ENCODE results near the gene BMI1.

The BMI1 gene

DNA sequence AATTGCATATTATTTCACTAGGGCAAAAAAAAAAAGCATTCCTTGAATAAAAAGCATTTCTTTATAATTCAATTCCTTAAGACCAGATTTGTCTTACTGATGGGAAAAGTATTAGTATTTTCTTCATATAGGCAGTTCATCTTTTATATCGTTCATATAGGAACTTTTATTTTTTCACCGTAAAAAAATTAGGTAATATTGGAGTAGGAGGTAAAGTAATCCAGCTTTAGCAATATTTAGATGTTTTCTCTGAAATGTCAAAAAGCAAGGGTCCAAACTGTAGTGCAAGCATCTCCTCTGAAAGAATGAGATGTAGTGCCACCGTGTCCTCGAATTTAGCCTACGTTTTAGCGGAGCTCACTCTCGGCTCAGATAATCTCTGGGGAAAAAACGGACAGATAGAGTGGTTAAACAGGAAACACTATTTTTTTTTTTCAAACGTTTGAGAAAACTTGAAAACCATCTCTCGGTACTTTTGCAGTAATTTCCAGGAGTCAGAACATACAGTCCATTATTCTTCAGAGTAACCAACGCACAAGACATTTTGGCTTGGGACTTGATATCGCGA is 18.9 kb downstream of the BMI1 start:
- ChIA-PET CTCF (interaction anchor here (0.6 to 0.7 kb wide), 2 partner anchors 222 to 301 kb away, joined by 5 to 10 read pairs; no protein-coding TSS in a partner anchor), POLR2A (interaction anchor here (0.6 to 2.2 kb wide), 23 partner anchors 8 to 342 kb away, joined by 3 to 16 read pairs (median 5); partner anchors contain the start of genes BMI1 and COMMD3)
- TF ChIP-seq FOXA1 (IDR thresholded peaks at IDR 0.05) = no peak
- no peak for TF ChIP-seq LEF1 (IDR thresholded peaks at IDR 0.05; ENCODE audit: borderline replicate concordance)
- TF ChIP-seq FOXM1 (IDR thresholded peaks at IDR 0.05; ENCODE audit: borderline replicate concordance) = no peak
- peak; percentile 53 for TF ChIP-seq L3MBTL2 (conservative IDR thresholded peaks at IDR 0.05)
- DNase-seq (ENCODE audit: extremely low spot score) = no peak

- POLR2A ChIA-PET = interaction anchor here (0.6 to 2.2 kb wide), 27 partner anchors 9 to 343 kb away, joined by 3 to 16 read pairs (median 4); partner anchors contain the start of genes BMI1 and COMMD3
- CTCF ChIA-PET = interaction anchor here (0.6 kb wide), 1 partner anchor 301 kb away, joined by 5 read pairs; no protein-coding TSS in a partner anchor
- peak; percentile 71 for DNase-seq (ENCODE audit: extremely low spot score)
- TF ChIP-seq ARNT (IDR thresholded peaks at IDR 0.05) (no peak), SP1 (IDR thresholded peaks at IDR 0.05) (no peak), HDGF (IDR thresholded peaks at IDR 0.05; ENCODE audit: borderline replicate concordance) (no peak), SUZ12 (IDR thresholded peaks at IDR 0.05) (no peak), ZNF384 (IDR thresholded peaks at IDR 0.05) (peak; percentile 99), FOXA1 (IDR thresholded peaks at IDR 0.05) (no peak), FOXM1 (IDR thresholded peaks at IDR 0.05; ENCODE audit: borderline replicate concordance) (no peak)
- TF ChIP-seq, protein P1, sequence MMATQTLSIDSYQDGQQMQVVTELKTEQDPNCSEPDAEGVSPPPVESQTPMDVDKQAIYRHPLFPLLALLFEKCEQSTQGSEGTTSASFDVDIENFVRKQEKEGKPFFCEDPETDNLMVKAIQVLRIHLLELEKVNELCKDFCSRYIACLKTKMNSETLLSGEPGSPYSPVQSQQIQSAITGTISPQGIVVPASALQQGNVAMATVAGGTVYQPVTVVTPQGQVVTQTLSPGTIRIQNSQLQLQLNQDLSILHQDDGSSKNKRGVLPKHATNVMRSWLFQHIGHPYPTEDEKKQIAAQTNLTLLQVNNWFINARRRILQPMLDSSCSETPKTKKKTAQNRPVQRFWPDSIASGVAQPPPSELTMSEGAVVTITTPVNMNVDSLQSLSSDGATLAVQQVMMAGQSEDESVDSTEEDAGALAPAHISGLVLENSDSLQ (IDR thresholded peaks at IDR 0.05) = no peak
Measured at GRCh38 chr10:22340329-22341189, 19.7 kb downstream of the BMI1 start.

- ChIA-PET POLR2A (interaction anchor here (0.6 to 2.2 kb wide), 9 partner anchors 9 to 259 kb away, joined by 3 to 12 read pairs (median 4); partner anchors contain the start of genes BMI1 and COMMD3), CTCF (no interaction called here)
- TF ChIP-seq L3MBTL2 (conservative IDR thresholded peaks at IDR 0.05) (peak; percentile 64), SUZ12 (IDR thresholded peaks at IDR 0.05) (no peak)
- no peak for DNase-seq (ENCODE audit: extremely low spot score)
Measured at GRCh38 chr10:22341190-22341925, 20.5 kb downstream of the BMI1 start.

DNA sequence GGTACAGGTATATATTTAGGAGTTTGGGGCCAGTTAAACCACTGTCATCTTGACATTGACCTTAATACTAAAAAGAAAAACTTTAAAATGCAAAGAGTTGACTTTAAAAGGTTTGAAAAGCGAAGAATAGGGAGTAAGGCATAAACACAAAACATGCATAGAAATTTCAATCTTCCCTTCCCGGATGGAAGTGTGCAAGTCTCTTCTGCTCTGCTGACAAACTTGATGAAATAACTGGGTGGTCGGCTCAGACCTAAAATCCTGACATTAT is 21.0 kb downstream of the BMI1 start:
- DNase-seq (ENCODE audit: extremely low spot score) = no peak
- TF ChIP-seq, protein P1 (IDR thresholded peaks at IDR 0.05) = no peak
- no peak for TF ChIP-seq ZNF384 (IDR thresholded peaks at IDR 0.05)
- no peak for TF ChIP-seq NFRKB (IDR thresholded peaks at IDR 0.05)
- POLR2A ChIA-PET = interaction anchor here (1.0 to 2.2 kb wide), 3 partner anchors 25 to 88 kb away, joined by 3 to 12 read pairs (median 4); partner anchors contain the start of gene COMMD3
- CTCF ChIA-PET = no interaction called here

DNA sequence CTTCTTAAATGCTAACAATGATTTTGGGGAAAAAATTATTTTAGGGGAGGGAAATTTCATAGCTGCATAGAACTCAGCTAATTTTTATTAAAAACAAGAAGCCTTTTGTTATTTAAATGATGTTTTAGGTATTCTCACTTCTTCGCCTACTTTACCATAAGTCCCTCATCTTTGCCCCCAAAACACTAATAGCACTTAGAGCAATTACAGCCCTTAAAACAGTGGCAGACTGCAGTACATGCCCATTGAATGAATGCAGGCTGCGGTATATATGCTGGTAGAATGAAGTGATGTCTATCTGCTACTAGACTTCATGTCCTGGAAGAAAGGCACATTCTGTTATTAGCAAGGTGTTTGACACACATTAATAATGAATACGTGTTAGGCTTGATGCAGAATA is 21.5 kb downstream of the BMI1 start:
- ChIA-PET CTCF (interaction anchor here (0.6 to 1.1 kb wide), 2 partner anchors 105 to 171 kb away, joined by 3 to 4 read pairs; no protein-coding TSS in a partner anchor), POLR2A (no interaction called here)
- TF ChIP-seq CTBP1 (IDR thresholded peaks at IDR 0.05; ENCODE audit: borderline replicate concordance) (no peak), SP1 (IDR thresholded peaks at IDR 0.05) (no peak), FOXK2 (IDR thresholded peaks at IDR 0.05) (no peak), FOXM1 (IDR thresholded peaks at IDR 0.05; ENCODE audit: borderline replicate concordance) (no peak), L3MBTL2 (conservative IDR thresholded peaks at IDR 0.05) (no peak), TARDBP (IDR thresholded peaks at IDR 0.05) (no peak), NFRKB (IDR thresholded peaks at IDR 0.05) (no peak), SUZ12 (IDR thresholded peaks at IDR 0.05) (no peak), ELF4 (IDR thresholded peaks at IDR 0.05) (no peak), LEF1 (IDR thresholded peaks at IDR 0.05; ENCODE audit: borderline replicate concordance) (no peak), HDGF (IDR thresholded peaks at IDR 0.05; ENCODE audit: borderline replicate concordance) (no peak), BHLHE40 (IDR thresholded peaks at IDR 0.05; ENCODE audit: borderline replicate concordance) (no peak)
- TF ChIP-seq, protein P1 (IDR thresholded peaks at IDR 0.05) = no peak
- no peak for DNase-seq (ENCODE audit: extremely low spot score)

DNA sequence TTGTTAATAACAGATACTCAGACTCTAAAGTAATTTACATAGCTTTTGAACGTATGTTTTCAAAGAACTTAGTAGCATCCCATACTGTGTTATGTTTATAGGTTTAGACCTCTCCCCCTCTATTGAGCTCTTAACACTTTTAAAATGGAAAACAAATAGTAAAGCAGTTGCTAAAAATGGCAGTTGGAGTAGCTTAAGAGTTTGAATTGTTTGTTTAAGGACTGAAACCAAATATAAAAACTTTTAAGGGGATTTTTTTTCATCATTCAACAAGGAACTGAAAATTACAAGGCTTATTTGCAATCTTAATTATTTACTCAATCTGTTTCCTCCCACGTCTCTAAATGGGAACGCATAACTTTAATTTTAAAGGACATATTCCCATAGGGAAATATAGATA is 22.8 kb downstream of the BMI1 start:
- TF ChIP-seq FOXA1 (IDR thresholded peaks at IDR 0.05) = no peak
- no peak for TF ChIP-seq ARNT (IDR thresholded peaks at IDR 0.05)
- TF ChIP-seq L3MBTL2 (conservative IDR thresholded peaks at IDR 0.05) = no peak
- no peak for TF ChIP-seq NFRKB (IDR thresholded peaks at IDR 0.05)
- TF ChIP-seq SP1 (IDR thresholded peaks at IDR 0.05) = no peak
- TF ChIP-seq HDGF (IDR thresholded peaks at IDR 0.05; ENCODE audit: borderline replicate concordance) = no peak
- no peak for TF ChIP-seq CTBP1 (IDR thresholded peaks at IDR 0.05; ENCODE audit: borderline replicate concordance)
- no peak for TF ChIP-seq BHLHE40 (IDR thresholded peaks at IDR 0.05; ENCODE audit: borderline replicate concordance)
- TF ChIP-seq FOXM1 (IDR thresholded peaks at IDR 0.05; ENCODE audit: borderline replicate concordance) = no peak
- TF ChIP-seq TARDBP (IDR thresholded peaks at IDR 0.05) = no peak
- TF ChIP-seq ELF4 (IDR thresholded peaks at IDR 0.05) = no peak
- no peak for TF ChIP-seq ZNF384 (IDR thresholded peaks at IDR 0.05)
- no peak for TF ChIP-seq FOXK2 (IDR thresholded peaks at IDR 0.05)
- TF ChIP-seq LEF1 (IDR thresholded peaks at IDR 0.05; ENCODE audit: borderline replicate concordance) = no peak
- TF ChIP-seq, protein P1 (IDR thresholded peaks at IDR 0.05) = no peak
- no peak for DNase-seq (ENCODE audit: extremely low spot score)
- POLR2A ChIA-PET = interaction anchor here (0.6 to 1.1 kb wide), 2 partner anchors 95 to 818 kb away, joined by 4 to 5 read pairs; partner anchors contain the start of gene SKIDA1
- CTCF ChIA-PET = interaction anchor here (0.8 to 1.1 kb wide), 2 partner anchors 13 to 206 kb away, joined by 3 read pairs; no protein-coding TSS in a partner anchor

All from HEK293T (cell line).